Measurements from ENCODE around the gene AGRN. TPM values are rescaled to one million over a fixed set of nuclear protein-coding genes. Genes with fewer than 3 reads are reported as not detected.
"Not testable (repeated sequence)": the region's sequence is repeated elsewhere in the genome, so short reads cannot be mapped to it uniquely, and the experiment has no call there.

AGRN gene
- total RNA-seq, 1 experiment from 2014 or later: 126 TPM

- H3K36me3 ChIP-seq (replicated peaks; ENCODE audit: control insufficient read depth, insufficient read depth, low read length): no peaks in the 10 kb centered on the region
- no peak overlapping the region for H3K4me3 ChIP-seq (ENCODE audit: insufficient read depth, low read depth, low read length)
- DNase-seq: no peak
- H3K27me3 ChIP-seq (ENCODE audit: control insufficient read depth, insufficient read depth, low read length): peaks cover 25% of the 10 kb centered on the region
Measured at GRCh38 chr1:1072299-1072848, 52.5 kb downstream of the AGRN start.

DNA sequence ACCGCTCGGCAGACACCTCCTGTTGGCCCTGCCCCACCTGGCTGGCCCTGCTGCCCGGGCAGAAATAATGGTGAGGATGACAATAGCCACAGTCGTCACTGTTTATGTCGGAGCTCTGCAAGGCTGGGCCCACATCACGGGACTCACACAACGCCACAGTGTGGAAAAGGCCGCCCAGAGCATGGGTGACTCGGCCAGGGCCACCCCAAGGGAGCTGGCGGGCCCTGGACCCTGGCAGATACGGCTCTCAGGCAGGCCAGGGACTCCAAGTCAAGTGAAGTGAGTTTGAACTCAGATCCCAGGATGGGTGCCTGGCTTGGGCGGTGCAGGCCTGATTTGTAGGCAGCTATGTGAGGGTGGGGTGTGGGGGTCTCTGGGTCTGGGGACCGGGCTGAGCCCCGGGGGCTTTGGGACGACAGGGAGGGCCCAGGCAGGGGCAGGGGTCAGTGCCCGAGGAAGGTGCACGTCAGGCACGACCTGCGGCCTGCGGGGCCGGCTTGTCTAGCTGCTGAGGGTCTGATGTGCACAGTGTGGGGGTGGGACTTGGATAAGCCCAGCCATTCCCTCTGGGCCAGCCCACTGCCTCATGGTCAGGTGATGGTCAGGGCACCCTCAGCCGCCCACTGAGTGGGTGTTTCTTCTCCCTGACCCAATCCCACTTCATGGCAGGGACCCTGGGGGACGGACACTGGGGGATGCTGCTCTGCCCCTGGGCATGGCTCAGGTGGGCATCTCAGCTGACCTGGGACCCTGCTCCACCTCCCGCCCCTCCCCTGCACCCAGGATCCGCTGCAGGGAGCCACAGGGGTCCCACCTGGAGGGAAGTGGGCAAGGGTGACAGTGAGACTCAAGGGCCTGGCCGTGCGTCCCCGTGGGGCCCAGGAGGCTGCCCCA, 53.2 kb downstream of the AGRN start:
- Histone ChIP-seq H3K36me3 (replicated peaks; ENCODE audit: control insufficient read depth, insufficient read depth, low read length) (no peaks in the 10 kb centered on the region), H3K27me3 (ENCODE audit: control insufficient read depth, insufficient read depth, low read length) (peaks cover 20% of the 10 kb centered on the region; the same call in 1 of the 2 replicates), H3K4me3 (ENCODE audit: insufficient read depth, low read depth, low read length) (no peak overlapping the region)
- DNase-seq: no peak

DNA sequence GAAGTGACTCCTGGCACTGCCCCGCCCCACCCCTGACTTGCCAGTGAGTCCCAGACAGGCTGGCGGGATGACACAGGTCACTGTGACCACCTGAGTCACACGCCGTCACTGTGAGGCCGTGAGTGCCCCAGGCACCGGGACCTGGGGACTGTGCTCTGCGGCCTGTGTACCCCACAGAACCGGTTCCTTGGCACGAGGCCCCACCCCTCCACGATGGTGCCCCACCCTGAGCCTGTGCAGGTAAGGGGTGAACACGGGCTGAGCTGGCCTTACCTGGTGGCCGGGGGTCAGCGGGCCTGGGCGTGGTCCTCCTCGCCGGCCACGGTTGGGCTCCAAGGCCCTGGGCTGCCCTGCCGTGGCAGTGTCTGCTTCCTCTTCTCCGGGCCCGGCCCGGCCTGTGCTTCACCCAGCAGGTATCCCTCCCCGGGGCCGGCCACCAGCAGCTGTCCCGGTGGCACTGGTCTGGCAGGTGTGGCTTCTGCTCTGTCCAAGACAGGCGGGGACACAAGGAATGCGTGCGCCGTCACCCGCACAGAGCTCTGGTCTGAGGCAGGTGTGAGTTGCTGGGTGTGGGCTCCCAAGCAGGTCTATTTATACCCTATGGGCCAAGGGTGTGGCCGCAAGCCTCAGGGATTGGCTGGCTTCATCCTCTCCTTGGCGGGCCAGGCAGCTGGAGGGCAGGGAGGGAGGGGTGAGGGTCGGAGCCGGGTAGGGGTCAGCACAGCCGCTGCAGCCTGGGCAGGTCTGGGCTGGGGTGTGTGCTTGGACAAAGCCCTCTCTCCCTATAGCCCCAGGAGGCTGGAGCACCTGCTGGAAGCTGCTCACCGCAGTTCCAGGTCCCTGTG, 54.0 kb downstream of the AGRN start, which contains the start of gene RNF223:
Gene RNF223, minus strand, starts transcription at position 564 of the 845 bp plus-strand sequence. CDS start 1,740 bp downstream, outside the sequence.
- Histone ChIP-seq H3K27me3 (ENCODE audit: control insufficient read depth, insufficient read depth, low read length) (peaks cover 17% of the 10 kb centered on the region; the same call in 1 of the 2 replicates), H3K4me3 (ENCODE audit: insufficient read depth, low read depth, low read length) (no peak within 1 kb of the TSS), H3K36me3 (replicated peaks; ENCODE audit: control insufficient read depth, insufficient read depth, low read length) (no peaks in the 10 kb centered on the region)
- DNase-seq: peak; percentile 74

DNA sequence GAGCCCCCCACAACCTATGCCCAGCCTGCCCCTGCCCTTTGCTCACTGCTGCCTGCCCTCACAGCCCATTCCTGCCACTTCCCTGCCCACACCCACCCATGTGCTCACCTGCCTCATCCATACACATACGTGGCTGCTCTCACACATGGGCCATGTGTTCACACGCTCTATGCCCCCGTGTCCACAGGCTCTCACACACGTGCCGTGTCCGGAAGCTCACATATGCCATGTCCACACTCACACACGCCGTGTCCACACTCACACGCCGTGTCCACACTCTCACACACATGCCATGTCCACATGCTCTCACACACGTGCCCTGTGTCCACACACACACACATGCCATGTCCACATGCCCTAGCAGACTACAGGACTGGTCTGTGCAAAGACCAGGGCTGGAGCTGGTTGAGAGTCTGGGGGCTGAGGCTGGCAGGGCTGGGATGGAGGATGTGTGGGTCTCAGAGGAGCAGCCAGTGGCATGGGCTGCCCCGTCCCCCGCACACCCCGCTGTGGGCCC, 54.8 kb downstream of the AGRN start:
- no peak overlapping the region for H3K4me3 ChIP-seq (ENCODE audit: insufficient read depth, low read depth, low read length)
- H3K36me3 ChIP-seq (replicated peaks; ENCODE audit: control insufficient read depth, insufficient read depth, low read length): no peaks in the 10 kb centered on the region
- DNase-seq: no peak
- H3K27me3 ChIP-seq (ENCODE audit: control insufficient read depth, insufficient read depth, low read length): peaks cover 17% of the 10 kb centered on the region

DNA sequence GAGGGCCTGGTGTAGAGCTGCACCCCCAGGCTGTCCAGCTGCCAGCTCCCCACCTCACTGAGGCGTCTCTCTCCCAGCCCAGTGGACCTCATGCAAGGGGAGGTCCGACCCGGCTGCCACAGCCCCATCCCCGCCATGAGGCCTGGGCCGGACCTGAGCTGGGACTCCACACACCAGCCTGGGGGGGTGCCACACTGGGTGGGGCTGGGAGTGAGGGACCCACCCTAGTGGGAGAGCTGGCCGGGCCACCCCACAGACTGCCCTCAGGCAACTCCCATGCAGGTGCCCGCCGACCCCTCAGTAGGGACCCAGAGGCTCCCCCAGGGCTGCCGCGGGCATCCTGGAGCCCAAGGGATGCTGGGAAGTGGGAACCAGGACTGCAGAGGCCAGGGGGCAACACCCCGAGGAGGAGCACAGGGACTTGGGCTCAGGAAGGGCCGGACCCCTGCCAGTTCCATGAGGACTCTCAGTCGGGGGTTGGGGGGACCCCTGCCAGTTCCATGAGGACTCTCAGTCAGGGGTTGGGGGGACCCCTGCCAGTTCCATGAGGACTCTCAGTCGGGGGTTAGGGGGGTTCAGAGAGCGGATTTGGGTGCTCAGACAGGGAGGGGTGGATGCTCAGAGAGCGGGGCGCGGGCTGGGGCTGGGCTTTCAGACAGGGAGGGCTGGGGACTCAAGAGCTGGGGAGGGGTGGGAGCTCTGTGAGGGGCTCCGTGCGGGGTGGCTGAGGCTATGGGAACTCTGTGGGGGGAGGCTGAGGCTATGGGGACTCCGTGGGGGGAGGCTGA, 55.4 kb downstream of the AGRN start:
- Histone ChIP-seq H3K36me3 (replicated peaks; ENCODE audit: control insufficient read depth, insufficient read depth, low read length) (no peaks in the 10 kb centered on the region), H3K27me3 (ENCODE audit: control insufficient read depth, insufficient read depth, low read length) (peaks cover 12% of the 10 kb centered on the region), H3K4me3 (ENCODE audit: insufficient read depth, low read depth, low read length) (no peak overlapping the region)
- peak; percentile 68 for DNase-seq

DNA sequence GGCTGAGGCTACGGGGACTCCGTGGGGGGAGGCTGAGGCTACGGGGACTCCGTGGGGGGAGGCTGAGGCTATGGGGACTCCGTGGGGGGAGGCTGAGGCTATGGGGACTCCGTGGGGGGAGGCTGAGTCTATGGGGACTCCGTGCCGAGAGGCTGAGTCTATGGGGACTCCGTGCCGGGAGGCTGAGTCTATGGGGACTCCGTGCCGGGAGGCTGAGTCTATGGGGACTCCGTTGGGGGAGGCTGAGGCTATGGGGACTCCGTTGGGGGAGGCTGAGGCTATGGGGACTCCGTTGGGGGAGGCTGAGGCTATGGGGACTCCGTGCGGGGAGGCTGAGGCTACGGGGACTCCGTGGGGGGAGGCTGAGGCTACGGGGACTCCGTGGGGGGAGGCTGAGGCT, 57.5 kb downstream of the AGRN start:
- not testable (repeated sequence) for DNase-seq; H3K36me3 ChIP-seq (replicated peaks; ENCODE audit: control insufficient read depth, insufficient read depth, low read length); H3K4me3 ChIP-seq (ENCODE audit: insufficient read depth, low read depth, low read length)
- peaks cover 10% of the 10 kb centered on the region for H3K27me3 ChIP-seq (ENCODE audit: control insufficient read depth, insufficient read depth, low read length)

GRCh38 chr1:1079408-1080121, 59.6 kb downstream of the AGRN start:
- DNase-seq: peak; percentile 95
- H3K4me3 ChIP-seq (ENCODE audit: insufficient read depth, low read depth, low read length): peak overlapping the region; percentile 38
- H3K27me3 ChIP-seq (ENCODE audit: control insufficient read depth, insufficient read depth, low read length): peaks cover 10% of the 10 kb centered on the region
- H3K36me3 ChIP-seq (replicated peaks; ENCODE audit: control insufficient read depth, insufficient read depth, low read length): no peaks in the 10 kb centered on the region

- peaks cover 7% of the 10 kb centered on the region for H3K27me3 ChIP-seq (ENCODE audit: control insufficient read depth, insufficient read depth, low read length)
- H3K4me3 ChIP-seq (ENCODE audit: insufficient read depth, low read depth, low read length): peak overlapping the region; percentile 38
- H3K36me3 ChIP-seq (replicated peaks; ENCODE audit: control insufficient read depth, insufficient read depth, low read length): no peaks in the 10 kb centered on the region
- DNase-seq: peak; percentile 97
Measured at GRCh38 chr1:1080122-1080757, 60.3 kb downstream of the AGRN start.

GRCh38 chr1:1080951-1081310, 61.0 kb downstream of the AGRN start:
- no peaks in the 10 kb centered on the region for H3K36me3 ChIP-seq (replicated peaks; ENCODE audit: control insufficient read depth, insufficient read depth, low read length)
- peak; percentile 77 for DNase-seq
- H3K27me3 ChIP-seq (ENCODE audit: control insufficient read depth, insufficient read depth, low read length): peaks cover 6% of the 10 kb centered on the region
- no peak overlapping the region for H3K4me3 ChIP-seq (ENCODE audit: insufficient read depth, low read depth, low read length)

- DNase-seq: peak; percentile 60
- Histone ChIP-seq H3K4me3 (ENCODE audit: insufficient read depth, low read depth, low read length) (no peak overlapping the region), H3K36me3 (replicated peaks; ENCODE audit: control insufficient read depth, insufficient read depth, low read length) (no peaks in the 10 kb centered on the region), H3K27me3 (ENCODE audit: control insufficient read depth, insufficient read depth, low read length) (peaks cover 6% of the 10 kb centered on the region)
Measured at GRCh38 chr1:1081311-1082238, 61.7 kb downstream of the AGRN start.

- peak; percentile 37 for DNase-seq
- H3K27me3 ChIP-seq (ENCODE audit: control insufficient read depth, insufficient read depth, low read length): peaks cover 6% of the 10 kb centered on the region
- no peak overlapping the region for H3K4me3 ChIP-seq (ENCODE audit: insufficient read depth, low read depth, low read length)
- no peaks in the 10 kb centered on the region for H3K36me3 ChIP-seq (replicated peaks; ENCODE audit: control insufficient read depth, insufficient read depth, low read length)
Measured at GRCh38 chr1:1082239-1082775, 62.4 kb downstream of the AGRN start.
